Lower lobe of right lung (tissue), 2 donors: Measurements from ENCODE around the gene FLT3LG. TPM values are rescaled to one million over a fixed set of nuclear protein-coding genes. Genes with fewer than 3 reads are reported as not detected.

ENCODE experiments used
- ATAC-seq, 2 donors: fragments of 200-7000 bp; cut with Tn5 transposase; one replicate each; pipeline ENCODE4 v1.9.1; 2020 to 2022; ENCODE audit warnings: mild to moderate bottlenecking in 2 of 2, moderate library complexity in 2 of 2
- DNase-seq: peaks from one replicate; pipeline ENCODE4 v3.0.0-alpha.2; 2020
- H3K27ac ChIP-seq: fragments of 200-600 bp; one replicate; pipeline ENCODE4 v1.8.0; 2022
- H3K27me3 ChIP-seq: fragments of 200-600 bp; one replicate; pipeline ENCODE4 v1.8.0; 2022; ENCODE audit warnings: low read depth
- H3K36me3 ChIP-seq: fragments of 200-600 bp; one replicate; pipeline ENCODE4 v1.8.0; 2022; ENCODE audit warnings: mild to moderate bottlenecking
- H3K4me1 ChIP-seq: fragments of 200-600 bp; one replicate; pipeline ENCODE4 v1.8.0; 2022
- H3K4me3 ChIP-seq: fragments of 200-600 bp; one replicate; pipeline ENCODE4 v1.8.0; 2022; ENCODE audit warnings: mild to moderate bottlenecking
- H3K9me3 ChIP-seq: fragments of 200-600 bp; one replicate; pipeline ENCODE4 v1.8.0; 2022
- CTCF ChIP-seq: fragments of 200-600 bp; IDR thresholded peaks from one replicate; pipeline ENCODE4 v1.8.0; 2022; ENCODE audit warnings: antibody characterized with exemption, mild to moderate bottlenecking
- intact Hi-C: fragments of 100-400 bp; cut with DNase I; formaldehyde crosslinking; loops from one replicate; pipeline ENCODE4 v1.11.0; 2022
- microRNA-seq: library from miRNA; unstranded; fragments of <30 nt; microRNA quantifications from one replicate; pipeline ENCODE4 v1.2.0, GENCODE V29; 2020; ENCODE audit warnings: borderline number of aligned reads
- total RNA-seq: library from RNA; stranded (reverse); fragmentation: NEBNext Ultra II Directional; extraction: Animal tissue kit (Norgen Biotek cat#: 25700); gene quantifications from one replicate; pipeline ENCODE4 v1.2.1, GENCODE V29; 2021
- donor health status: DM: no; HTN: yes; CAD: no; lungs with severe emphysema.

The FLT3LG gene
- total RNA-seq, 1 donor from 2014 or later, result 12.8 TPM

GRCh38 chr19:49534632-49535385, 60.8 kb downstream of the FLT3LG start:
- peak overlapping the region; percentile 73 for H3K4me3 ChIP-seq

More at GRCh38 chr19:49534632-49535385, 60.8 kb downstream of the FLT3LG start:
- DNase-seq (no peak), ATAC-seq (no peak)
- intact Hi-C loops, result no loop called here
- Histone ChIP-seq H3K4me1 (peaks cover 12% of the 10 kb centered on the region), H3K27ac (no peak overlapping the region), H3K36me3 (peaks cover 19% of the 10 kb centered on the region), H3K9me3 (no peaks in the 10 kb centered on the region), H3K27me3 (no peaks in the 10 kb centered on the region)
- TF ChIP-seq CTCF, result no peak

Small RNAs within 50 kb of the gene (microRNA-seq; reads per million reads assigned to microRNA genes)
- gene MIR150, result 1,054 reads per million, percentile 80 among the genes with 10 or more reads in this experiment

Other genes with a start within 250 kb of the FLT3LG start
- gene SLC6A16, start 149.0 kb upstream of the FLT3LG start, total RNA-seq, result 4.9 TPM
- gene CD37, start 138.8 kb upstream of the FLT3LG start, total RNA-seq, result 175 TPM
- gene TEAD2, start 111.8 kb upstream of the FLT3LG start, total RNA-seq, result 36.2 TPM
- gene DKKL1, start 110.3 kb upstream of the FLT3LG start, total RNA-seq, result 0.92 TPM
- 3.1 TPM for gene KASH5, start 86.0 kb upstream of the FLT3LG start, total RNA-seq
- not detected for gene PTH2, start 50.8 kb upstream of the FLT3LG start, total RNA-seq
- gene GFY, start 48.8 kb upstream of the FLT3LG start, total RNA-seq, result not detected
- gene SLC17A7, start 32.7 kb upstream of the FLT3LG start, total RNA-seq, result 0.56 TPM
- gene PIH1D1, start 22.4 kb upstream of the FLT3LG start, total RNA-seq, result 63.2 TPM
- gene ALDH16A1, start 21.0 kb upstream of the FLT3LG start, total RNA-seq, result 33.7 TPM
- gene RPL13A, start 13.4 kb downstream of the FLT3LG start, total RNA-seq, result 1,820 TPM
- 1,649 TPM for gene RPS11, start 22.2 kb downstream of the FLT3LG start, total RNA-seq
- gene FCGRT, start 38.4 kb downstream of the FLT3LG start, total RNA-seq, result 385 TPM
- gene RCN3, start 53.8 kb downstream of the FLT3LG start, total RNA-seq, result 28.1 TPM
- gene NOSIP, start 106.3 kb downstream of the FLT3LG start, total RNA-seq, result 47.2 TPM
- 7.6 TPM for gene PRRG2, start 107.1 kb downstream of the FLT3LG start, total RNA-seq
- 32.0 TPM for gene PRR12, start 117.0 kb downstream of the FLT3LG start, total RNA-seq
- 114 TPM for gene RRAS, start 165.9 kb downstream of the FLT3LG start, total RNA-seq
- 59.4 TPM for gene SCAF1, start 168.0 kb downstream of the FLT3LG start, total RNA-seq
- gene IRF3, start 191.6 kb downstream of the FLT3LG start, total RNA-seq, result 99.8 TPM
- gene BCL2L12, start 191.7 kb downstream of the FLT3LG start, total RNA-seq, result 17.0 TPM
- 88.3 TPM for gene PRMT1, start 203.1 kb downstream of the FLT3LG start, total RNA-seq
- 2.1 TPM for gene ADM5, start 215.4 kb downstream of the FLT3LG start, total RNA-seq
- gene CPT1C, start 216.9 kb downstream of the FLT3LG start, total RNA-seq, result 3.8 TPM